HG03025 (cell line): Measurements from ENCODE around the gene WDR27.

Source experiments
- ATAC-seq: cut with Tn5 transposase; IDR thresholded peaks from one replicate; pipeline ENCODE4 v1.9.1; 2021; ENCODE audit warnings: mild to moderate bottlenecking, moderate library complexity; ENCODE audit not compliant: unreplicated experiment, low FRiP score

WDR27 gene

DNA sequence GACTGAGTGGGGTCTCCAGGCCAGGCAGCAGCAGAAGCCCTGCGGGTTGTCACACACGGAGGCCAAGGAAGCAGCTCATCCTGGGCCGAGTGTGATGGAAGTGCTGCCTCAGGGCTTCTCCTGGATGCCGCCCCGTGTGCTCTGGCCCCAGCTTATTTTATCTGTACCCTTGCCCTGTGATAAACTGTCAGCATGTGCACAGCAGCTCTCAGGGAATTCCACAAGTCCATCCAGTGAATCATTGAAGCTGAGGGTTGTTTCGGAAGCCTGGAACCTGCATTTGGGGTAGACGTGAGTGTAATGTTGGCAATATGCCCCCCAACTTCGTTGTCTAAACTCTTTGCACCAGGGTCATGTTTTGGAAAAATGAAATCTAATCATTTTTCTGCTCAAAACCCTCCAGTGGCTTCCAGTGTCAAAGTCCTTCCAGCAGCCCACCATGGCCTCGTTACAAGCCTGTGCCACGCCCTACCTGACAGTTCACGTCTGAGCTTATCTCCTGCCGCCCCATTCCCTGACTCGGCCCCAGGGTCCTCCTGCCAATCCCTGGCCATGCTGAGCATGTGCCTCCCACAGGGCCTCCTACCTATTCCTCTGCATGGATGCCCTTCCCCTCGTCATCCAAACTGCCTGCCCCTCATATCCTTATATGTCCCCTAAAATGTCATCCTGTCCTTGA, 280.1 kb downstream of the WDR27 start:
- ATAC-seq = no peak

DNA sequence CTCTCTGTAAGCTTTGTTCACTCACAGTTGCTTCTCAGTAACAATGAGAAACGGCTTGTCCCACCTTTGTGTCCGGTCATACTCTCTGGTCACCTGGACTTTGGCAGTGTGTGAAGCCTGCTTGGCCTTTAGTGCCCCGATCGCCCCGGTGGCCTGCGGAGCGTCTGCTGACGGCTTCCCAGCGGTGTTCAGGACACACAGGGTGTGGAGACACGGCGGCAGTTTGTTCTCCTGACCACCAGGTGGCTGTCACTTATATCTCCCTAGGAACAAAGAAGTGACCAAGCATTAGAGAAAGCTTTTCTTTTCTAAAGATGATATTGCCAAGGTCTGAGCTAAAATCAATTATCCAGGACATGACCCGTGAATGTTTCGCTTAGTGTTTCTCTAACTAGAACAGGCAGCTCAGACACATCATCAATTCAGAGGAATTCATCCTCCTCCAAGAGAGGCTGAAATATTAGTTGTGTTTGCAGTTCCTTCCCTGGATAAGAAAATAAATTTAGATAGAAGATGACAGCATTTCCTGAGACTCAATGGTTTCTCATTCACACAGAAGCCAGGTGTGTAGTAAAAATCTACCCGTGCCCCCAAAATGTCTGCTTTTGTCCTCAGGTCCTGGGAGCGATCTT, 280.8 kb downstream of the WDR27 start:
- ATAC-seq = no peak

DNA sequence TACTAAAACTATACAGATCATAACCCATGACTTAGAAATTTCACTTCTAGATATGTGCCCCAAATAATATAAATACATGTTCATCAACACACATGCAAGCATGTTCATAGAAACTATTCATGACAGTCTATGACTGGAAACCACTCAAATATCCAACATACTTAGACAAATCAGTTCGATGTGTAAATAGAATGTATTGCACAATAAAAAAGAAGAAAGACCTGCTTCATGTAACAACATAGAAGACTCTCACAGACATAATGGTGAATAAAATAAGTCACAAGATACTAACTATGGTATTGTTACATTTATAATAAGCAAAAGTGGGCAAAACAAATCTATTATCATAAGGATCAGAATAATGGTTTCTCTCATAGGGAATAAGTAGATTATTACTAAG, 284.7 kb downstream of the WDR27 start:
- ATAC-seq = no peak

DNA sequence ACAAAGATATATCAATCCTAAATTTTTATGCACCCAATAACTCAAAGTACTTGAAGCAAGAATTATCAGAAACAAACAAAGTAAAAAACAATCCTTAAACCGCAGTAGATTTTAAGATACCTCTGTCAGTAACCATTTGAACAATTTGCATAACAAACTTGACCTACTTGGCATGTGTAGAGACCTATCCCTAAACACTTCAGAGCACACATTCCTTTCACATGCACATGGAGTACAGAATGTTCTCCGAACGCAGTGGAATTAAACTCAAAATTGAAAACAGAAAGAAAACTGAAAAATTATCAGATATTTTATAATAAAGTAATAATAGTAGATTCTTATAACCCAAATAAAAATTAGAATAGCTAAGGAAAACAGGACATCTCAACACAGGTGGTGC, 285.6 kb downstream of the WDR27 start:
- no peak for ATAC-seq

DNA sequence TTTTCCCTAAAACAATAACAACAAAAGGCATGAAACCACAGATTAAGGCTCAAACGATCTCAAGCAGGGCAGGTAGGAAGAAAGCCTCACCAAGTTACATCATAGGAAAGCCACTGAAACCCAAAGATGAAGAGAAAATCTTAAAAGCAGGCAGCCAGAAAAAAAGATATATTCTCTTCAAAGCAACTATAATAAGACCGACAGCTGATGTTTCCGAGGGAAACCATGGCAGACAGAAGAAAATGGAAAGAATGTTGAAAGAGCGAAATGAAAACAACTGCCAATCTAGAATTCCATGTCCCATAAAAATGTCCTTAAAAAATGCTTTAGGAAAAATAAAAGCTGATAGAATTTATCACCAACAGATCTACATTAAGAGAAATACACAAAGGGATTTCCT, 286.6 kb downstream of the WDR27 start:
- no peak for ATAC-seq

DNA sequence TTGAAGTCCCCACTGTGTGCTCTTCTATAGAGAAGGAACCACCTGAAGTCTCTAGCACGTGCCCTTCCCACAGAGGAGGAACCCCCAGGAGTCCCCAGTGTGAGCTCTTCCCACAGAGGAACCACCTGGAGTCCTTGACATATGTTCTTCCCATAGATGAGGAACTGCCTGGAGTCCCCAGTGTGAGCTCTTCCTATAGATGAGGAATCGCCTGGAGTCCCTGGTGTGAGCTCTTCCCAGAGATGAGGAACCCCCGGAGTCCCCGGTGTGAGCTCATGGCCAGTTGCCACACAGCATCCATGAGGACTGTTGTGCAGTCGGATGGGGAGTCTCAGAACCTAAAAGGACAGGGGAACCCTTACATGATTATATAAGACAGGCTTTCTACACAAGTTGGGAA, 290.1 kb downstream of the WDR27 start:
- ATAC-seq = no peak

DNA sequence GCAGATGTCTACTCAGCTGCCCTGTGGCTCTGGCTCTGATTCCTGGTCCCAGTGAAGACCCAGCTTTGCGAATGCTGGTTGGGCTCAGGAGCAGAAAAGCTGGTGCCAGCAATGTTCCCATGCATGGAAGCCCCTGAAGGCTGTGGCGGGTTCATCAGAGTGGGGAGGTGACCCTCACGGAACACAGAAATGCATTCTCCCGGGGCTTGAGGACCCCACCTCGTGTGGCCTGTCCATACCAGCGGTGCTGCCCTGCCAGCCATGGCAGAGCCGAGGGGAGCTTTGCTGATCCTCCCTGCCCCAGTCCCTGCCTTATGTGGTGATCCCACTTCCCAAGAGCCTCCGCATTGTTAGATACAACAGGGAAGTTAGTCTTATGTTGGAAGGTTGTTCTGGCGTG, 290.5 kb downstream of the WDR27 start:
- no peak for ATAC-seq

DNA sequence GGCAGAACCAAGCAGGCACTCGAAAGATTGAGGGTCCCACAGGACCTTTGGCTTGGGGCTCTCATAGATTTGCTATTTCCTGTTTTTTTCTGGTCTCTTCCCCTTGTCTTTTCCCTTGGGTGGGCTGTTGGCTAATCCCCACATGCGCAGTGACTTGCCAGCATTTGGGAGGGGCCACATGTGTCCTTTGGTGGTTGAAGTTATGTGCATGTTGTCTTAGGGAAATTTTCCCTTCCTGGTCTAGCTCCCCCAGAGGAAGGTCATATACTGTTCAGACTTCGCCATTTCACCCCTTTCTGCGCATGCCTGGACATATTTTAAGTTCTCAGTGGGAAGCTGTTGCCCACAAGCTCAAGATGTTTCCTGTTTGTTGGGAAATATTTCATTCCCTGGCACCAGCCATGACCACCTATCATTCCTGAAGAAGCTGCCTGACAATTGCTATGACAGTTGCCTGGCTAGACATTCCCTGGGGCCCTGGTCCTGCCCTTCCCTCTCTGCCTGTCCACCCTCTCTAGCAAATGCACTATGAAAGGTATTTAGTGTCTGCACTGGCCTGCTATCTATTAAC, 292.0 kb downstream of the WDR27 start:
- ATAC-seq = no peak

DNA sequence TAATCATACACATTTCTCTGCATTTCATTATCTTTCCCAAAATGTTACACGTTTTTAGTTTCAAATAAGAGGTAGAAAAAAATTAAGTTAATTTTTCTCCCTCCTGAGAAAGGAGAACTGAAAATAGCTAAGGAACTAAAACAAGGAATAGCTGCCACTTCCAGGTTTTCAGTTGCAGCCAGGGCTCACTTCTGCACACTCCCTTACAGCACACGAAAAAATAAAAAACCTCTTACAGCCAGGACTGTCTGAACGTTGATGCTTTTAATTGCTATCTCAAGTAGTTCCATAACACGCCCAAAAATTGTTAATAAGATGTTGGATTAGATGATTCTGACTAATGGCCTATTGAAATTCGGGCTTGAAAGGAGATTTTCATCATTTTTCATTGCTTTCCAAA, 294.5 kb downstream of the WDR27 start:
- no peak for ATAC-seq
